H1 (cell line): ENCODE results near the gene NSD2. TPM values are rescaled to one million over a fixed set of nuclear protein-coding genes. Genes with fewer than 3 reads are reported as not detected.

ENCODE experiments used
- microRNA counts: library from miRNA; unstranded; fragments of <30 nt; microRNA quantifications from one replicate; lab custom pipeline; 2015
- microRNA-seq, 2 experiments: library from miRNA; unstranded; fragments of <30 nt; microRNA quantifications; one replicate each; pipeline versions ENCODE4 to v1.2.0, GENCODE V29; 2016 to 2020; ENCODE audit warnings: borderline microRNAs expressed in 2 of 2, borderline number of aligned reads in 2 of 2, borderline replicate concordance in 1 of 2
- polyA plus RNA-seq, 7 experiments: library from polyadenylated mRNA; depleted of rRNA in 3 of 7; stranded (reverse) in 5 of 7; unstranded in 2 of 7; fragments of >200 nt in 5 of 7; fragments of 200-250 nt in 2 of 7; gene quantifications; 1 replicate in 5 of 7; 2 replicates in 1 of 7; 4 replicates in 1 of 7; pipeline versions ENCODE4 v1.2.1 to v1.2.3, GENCODE V29; 2011 to 2013; ENCODE audit warnings: missing spikeins in 2 of 7, mixed read lengths in 2 of 7
- small RNA-seq: library from polyadenylated mRNA; stranded (forward); fragments of <200 nt; extraction: miRNeasy Mini kit (QIAGEN cat#:217004); gene quantifications from one replicate; pipeline ENCODE3, GENCODE V24; 2013; ENCODE audit not compliant: insufficient read depth
- total RNA-seq: library from RNA; stranded (reverse); fragmentation: NEBNext Ultra II Directional; extraction: Animal tissue kit (Norgen Biotek cat#: 25700); gene quantifications from 2 replicates; pipeline ENCODE4 v1.2.1, GENCODE V29; 2021

NSD2 gene
- total and polyA plus RNA-seq, 2 of the 8 experiments (the other 6 are each of a cell fraction or from before 2014, with no cell fraction given): 26.7 to 129 TPM

MicroRNAs within 50 kb of the gene (microRNA counts, 767-probe panel; counts per million panel counts)
- 879 counts per million, percentile 95 among the panel's probes with 10 or more counts for microRNA hsa-miR-943 (lab: Ali Mortazavi, UCI)

Small RNA genes within 50 kb of the gene (microRNA-seq; reads per million reads assigned to microRNA genes)
- gene MIR943: 0.69 to 0.81 reads per million in 2 experiments

Small RNA genes within 50 kb of the gene (small RNA-seq; reads per million reads assigned to genes)
- 0.51 reads per million for gene SCARNA22

Other genes with a start within 250 kb of the NSD2 start
- 2.0 and 2.8 TPM in 2 replicates for gene FAM53A, start 187.1 kb upstream of the NSD2 start, total RNA-seq
- 1.9 and 2.5 TPM in 2 replicates for gene FAM53A, start 187.1 kb upstream of the NSD2 start, polyA plus RNA-seq (2011; rRNA removed)
- 45.1 and 49.0 TPM in 2 replicates for gene SLBP, start 159.1 kb upstream of the NSD2 start, total RNA-seq
- 24.6 and 44.1 TPM in 2 replicates for gene SLBP, start 159.1 kb upstream of the NSD2 start, polyA plus RNA-seq (2011; rRNA removed)
- gene TMEM129, start 150.1 kb upstream of the NSD2 start, total RNA-seq: 28.5 and 31.5 TPM in 2 replicates
- gene TMEM129, start 150.1 kb upstream of the NSD2 start, polyA plus RNA-seq (2011; rRNA removed): 58.7 and 89.1 TPM in 2 replicates
- gene TACC3, start 149.9 kb upstream of the NSD2 start, total RNA-seq: 147 and 148 TPM in 2 replicates
- 73.8 and 113 TPM in 2 replicates for gene TACC3, start 149.9 kb upstream of the NSD2 start, polyA plus RNA-seq (2011; rRNA removed)
- gene FGFR3, start 78.1 kb upstream of the NSD2 start, total RNA-seq: 19.5 TPM in 2 replicates
- gene FGFR3, start 78.1 kb upstream of the NSD2 start, polyA plus RNA-seq (2011; rRNA removed): 9.0 and 18.6 TPM in 2 replicates
- 50.1 and 53.1 TPM in 2 replicates for gene LETM1, start 15.2 kb upstream of the NSD2 start, total RNA-seq
- gene LETM1, start 15.2 kb upstream of the NSD2 start, polyA plus RNA-seq (2011; rRNA removed): 19.8 and 30.6 TPM in 2 replicates
- gene NELFA, start 137.6 kb downstream of the NSD2 start, total RNA-seq: 57.5 and 61.4 TPM in 2 replicates
- gene NELFA, start 137.6 kb downstream of the NSD2 start, polyA plus RNA-seq (2011; rRNA removed): 41.8 and 61.5 TPM in 2 replicates
- 10.8 and 11.5 TPM in 2 replicates for gene NAT8L, start 187.9 kb downstream of the NSD2 start, total RNA-seq
- 10.8 and 13.3 TPM in 2 replicates for gene NAT8L, start 187.9 kb downstream of the NSD2 start, polyA plus RNA-seq (2011; rRNA removed)